T-helper 2 cell treated with Interferon-gamma antibody and Interleukin-4, amounts not matched to agents 100 ng/mL and 5 ng/mL, for 36 hours (primary cell): Measurements from ENCODE around the gene ZNHIT2. TPM values are rescaled to one million over a fixed set of nuclear protein-coding genes. Genes with fewer than 3 reads are reported as not detected.

Source experiments
- intact Hi-C: fragments of 100-400 bp; cut with micrococcal nuclease; formaldehyde crosslinking; loops from one replicate; pipeline ENCODE4 v1.15.1; 2023
- total RNA-seq: library from RNA; stranded (reverse); gene quantifications from 2 replicates; pipeline ENCODE4 v1.2.3, GENCODE V29; 2022

ZNHIT2 gene
- total RNA-seq, 1 donor from 2014 or later = 9.4 TPM

- intact Hi-C loops = loop anchor here (1.0 kb wide), 4 partner anchors 13 to 46 kb away; partner anchors contain the start of genes CAPN1, FAU, MRPL49 and VPS51
These were observed 17.6 kb upstream of the ZNHIT2 start for GRCh38 chr11:65134952-65135632.

- intact Hi-C loops = loop anchor here (1.0 kb wide), 3 partner anchors 12 to 38 kb away; partner anchors contain the start of genes FAU, MRPL49 and VPS51
These were observed 16.9 kb upstream of the ZNHIT2 start, which contains the start of gene SYVN1 for GRCh38 chr11:65134240-65134951. Gene SYVN1 (minus strand): TSS chr11:65134519. CDS start chr11:65133601, 918 bp downstream.

GRCh38 chr11:65133724-65134123, 16.2 kb upstream of the ZNHIT2 start:
- intact Hi-C loops = loop anchor here (1.0 kb wide), 3 partner anchors 11 to 37 kb away; partner anchors contain the start of genes FAU, MRPL49 and VPS51

- intact Hi-C loops = no loop called here
These were observed 15.6 kb upstream of the ZNHIT2 start for GRCh38 chr11:65132988-65133700.

- intact Hi-C loops = no loop called here
These were observed 14.9 kb upstream of the ZNHIT2 start for GRCh38 chr11:65132238-65132987.

- intact Hi-C loops = no loop called here
These were observed 14.4 kb upstream of the ZNHIT2 start for GRCh38 chr11:65131895-65132237.

- intact Hi-C loops = no loop called here
These were observed 13.9 kb upstream of the ZNHIT2 start for GRCh38 chr11:65131417-65131776.

GRCh38 chr11:65130631-65131416, 13.3 kb upstream of the ZNHIT2 start:
- intact Hi-C loops = no loop called here

- intact Hi-C loops = no loop called here
These were observed 12.3 kb upstream of the ZNHIT2 start for GRCh38 chr11:65129649-65130441.

- intact Hi-C loops = no loop called here
These were observed 11.0 kb upstream of the ZNHIT2 start for GRCh38 chr11:65128182-65129145.

GRCh38 chr11:65127473-65128181, 10.1 kb upstream of the ZNHIT2 start:
- intact Hi-C loops = no loop called here

GRCh38 chr11:65126624-65127274, 9.2 kb upstream of the ZNHIT2 start:
- intact Hi-C loops = no loop called here

- intact Hi-C loops = no loop called here
These were observed 7.9 kb upstream of the ZNHIT2 start for GRCh38 chr11:65125197-65126056.

- intact Hi-C loops = no loop called here
These were observed 7.1 kb upstream of the ZNHIT2 start for GRCh38 chr11:65124480-65125196.

- intact Hi-C loops = loop anchor here (1.0 kb wide), 2 partner anchors 12 to 38 kb away; partner anchors contain the start of genes CDCA5, SYVN1 and ZFPL1
These were observed 4.6 kb upstream of the ZNHIT2 start, which contains the start of the genes FAU and MRPL49 for GRCh38 chr11:65121865-65122696. Gene FAU (minus strand): TSS chr11:65122134. CDS start chr11:65121813, 321 bp downstream. Gene MRPL49 (plus strand): TSS chr11:65122321. CDS start chr11:65122347, 26 bp downstream.
